IMR-90 (cell line): ENCODE measurements around the gene IQGAP2. TPM values are rescaled to one million over a fixed set of nuclear protein-coding genes. Genes with fewer than 3 reads are reported as not detected.

Source experiments
- ATAC-seq: fragments of 200-7000 bp; cut with Tn5 transposase; 2 replicates; pipeline ENCODE4 v1.9.1; 2020; ENCODE audit warnings: low read depth, mild to moderate bottlenecking, moderate library complexity
- BruUV-seq: library from RNA; stranded (reverse); fragments of 400-500 nt; replicated peaks from 2 replicates; lab custom pipeline; 2021; lab: Mats Ljungman, UMichigan
- CTCF ChIA-PET: fragments of 300-600 bp; formaldehyde crosslinking; extraction: SDS; loops from one replicate; lab custom pipeline; 2021; ENCODE audit warnings: antibody characterized with exemption; lab: Yijun Ruan, JAX
- POLR2A ChIA-PET: fragments of 300-600 bp; sonication (Branson Sonifier 250); formaldehyde crosslinking; loops from one replicate; lab custom pipeline; 2022; ENCODE audit warnings: antibody characterized with exemption; ENCODE audit not compliant: unreplicated experiment; lab: Charles Lee
- DNase-seq: peaks from one replicate; pipeline ENCODE4 v3.0.0; 2013
- H2AFZ ChIP-seq: replicated peaks from 2 replicates; pipeline ENCODE3; 2013; ENCODE audit warnings: low read length, mild to moderate bottlenecking; ENCODE audit not compliant: poor library complexity
- H2AK5ac ChIP-seq: 2 replicates; pipeline ENCODE4 v1.6.1; 2013; ENCODE audit warnings: low read depth, low read length, inconsistent platforms
- H2AK9ac ChIP-seq: replicated peaks from 2 replicates; pipeline ENCODE3; 2013; ENCODE audit warnings: mild to moderate bottlenecking, low read depth, low read length, moderate library complexity; ENCODE audit not compliant: poor library complexity
- H2BK120ac ChIP-seq: 2 replicates; pipeline ENCODE4 v1.6.1; 2013; ENCODE audit warnings: low read depth, low read length, inconsistent platforms
- H2BK15ac ChIP-seq: 3 replicates; pipeline ENCODE4 v1.6.1; 2013; ENCODE audit warnings: low read depth, low read length, inconsistent platforms
- H2BK20ac ChIP-seq: 2 replicates; pipeline ENCODE4 v1.6.1; 2013; ENCODE audit warnings: low read depth, mild to moderate bottlenecking, inconsistent platforms, low read length, moderate library complexity
- H2BK5ac ChIP-seq: 2 replicates; pipeline ENCODE4 v1.6.1; 2013; ENCODE audit warnings: mild to moderate bottlenecking, low read depth, low read length, inconsistent platforms; ENCODE audit not compliant: poor library complexity, severe bottlenecking
- H3K14ac ChIP-seq: replicated peaks from 2 replicates; pipeline ENCODE4 v1.6.1; 2013; ENCODE audit warnings: low read depth, low read length, inconsistent platforms
- H3K18ac ChIP-seq: 2 replicates; pipeline ENCODE4 v1.6.1; 2013; ENCODE audit warnings: low read depth, low read length, control low read depth
- H3K23ac ChIP-seq: 2 replicates; pipeline ENCODE4 v1.6.1; 2013; ENCODE audit warnings: low read depth, low read length, inconsistent platforms
- H3K27ac ChIP-seq: 2 replicates; pipeline ENCODE4 v1.5.1; 2013; ENCODE audit warnings: mild to moderate bottlenecking, control low read depth, low read length; ENCODE audit not compliant: insufficient read depth
- H3K27me3 ChIP-seq: 2 replicates; pipeline ENCODE4 v1.6.1; 2013; ENCODE audit warnings: low read length; ENCODE audit not compliant: control insufficient read depth, insufficient read depth
- H3K36me3 ChIP-seq: 2 replicates; pipeline ENCODE4 v1.6.1; 2013; ENCODE audit warnings: low read length, mixed read lengths; ENCODE audit not compliant: control insufficient read depth, insufficient read depth
- H3K4ac ChIP-seq: 2 replicates; pipeline ENCODE4 v1.6.1; 2013; ENCODE audit warnings: low read depth, low read length, inconsistent platforms
- H3K4me1 ChIP-seq: 2 replicates; pipeline ENCODE4 v1.6.1; 2013; ENCODE audit warnings: low read length, mixed read lengths; ENCODE audit not compliant: control insufficient read depth, insufficient read depth
- H3K4me2 ChIP-seq: 2 replicates; pipeline ENCODE4 v1.6.1; 2013; ENCODE audit warnings: low read depth, mild to moderate bottlenecking, control low read depth, low read length, moderate library complexity
- H3K4me3 ChIP-seq: 2 replicates; pipeline ENCODE4 v1.5.1; 2013; ENCODE audit warnings: low read depth, mild to moderate bottlenecking, control low read depth, low read length, moderate library complexity; ENCODE audit not compliant: insufficient read depth
- H3K56ac ChIP-seq: 2 replicates; pipeline ENCODE4 v1.6.1; 2013; ENCODE audit warnings: low read length, inconsistent platforms; ENCODE audit not compliant: insufficient read depth; ENCODE audit errors: extremely low read depth
- H3K79me1 ChIP-seq, 2 experiments: 2 replicates each; pipeline ENCODE4 v1.6.1; 2013; ENCODE audit warnings: low read length in 2 of 2, inconsistent platforms in 1 of 2, low read depth in 1 of 2
- H3K9ac ChIP-seq: 2 replicates; pipeline ENCODE4 v1.6.1; 2013; ENCODE audit warnings: low read depth, low read length, control low read depth
- H3K9me1 ChIP-seq: 2 replicates; pipeline ENCODE4 v1.6.1; 2013; ENCODE audit warnings: low read length, inconsistent platforms; ENCODE audit not compliant: insufficient read depth
- H3K9me3 ChIP-seq: 2 replicates; pipeline ENCODE4 v1.6.1; 2013; ENCODE audit warnings: low read length; ENCODE audit not compliant: control insufficient read depth, insufficient read depth
- H4K20me1 ChIP-seq: 2 replicates; pipeline ENCODE4 v1.6.1; 2013; ENCODE audit warnings: low read length, inconsistent platforms; ENCODE audit not compliant: insufficient read depth
- H4K5ac ChIP-seq: 2 replicates; pipeline ENCODE4 v1.6.1; 2013; ENCODE audit warnings: mild to moderate bottlenecking, low read depth, low read length, control low read depth
- H4K8ac ChIP-seq, 2 experiments: 2 replicates each; pipeline ENCODE4 v1.6.1; 2013; ENCODE audit warnings: low read depth in 2 of 2, low read length in 2 of 2, control low read depth in 1 of 2, inconsistent platforms in 1 of 2
- H4K91ac ChIP-seq: 2 replicates; pipeline ENCODE4 v1.6.1; 2013; ENCODE audit warnings: low read depth, low read length, inconsistent platforms; ENCODE audit not compliant: insufficient read depth
- BHLHE40 ChIP-seq: fragments of 150-350 bp; IDR thresholded peaks from 2 replicates; pipeline ENCODE4 v1.6.1; 2016; ENCODE audit warnings: mild to moderate bottlenecking, low read depth, low read length
- CEBPB ChIP-seq: IDR thresholded peaks from 2 replicates; pipeline ENCODE4 v1.6.1; 2012; ENCODE audit warnings: low read depth, low read length, improper control_type of control experiment
- CHD1 ChIP-seq: IDR thresholded peaks from 2 replicates; pipeline ENCODE4 v1.6.1; 2012; ENCODE audit warnings: low read depth, low read length, improper control_type of control experiment
- CTCF ChIP-seq: conservative IDR thresholded peaks from 2 replicates; pipeline ENCODE4 v1.5.1; 2012; ENCODE audit warnings: mild to moderate bottlenecking, low read depth, low read length, improper control_type of control experiment
- ELK1 ChIP-seq: fragments of 150-350 bp; IDR thresholded peaks from 2 replicates; pipeline ENCODE4 v1.6.1; 2016; ENCODE audit warnings: low read depth, mild to moderate bottlenecking, low read length, moderate library complexity, borderline replicate concordance
- FOS ChIP-seq: fragments of 150-350 bp; IDR thresholded peaks from 2 replicates; pipeline ENCODE4 v1.6.1; 2016; ENCODE audit warnings: low read depth, low read length
- MAFK ChIP-seq: IDR thresholded peaks from 2 replicates; pipeline ENCODE4 v1.6.1; 2012; ENCODE audit warnings: low read depth, low read length, improper control_type of control experiment
- MAZ ChIP-seq: IDR thresholded peaks from 2 replicates; pipeline ENCODE4 v1.6.1; 2012; ENCODE audit warnings: low read depth, mild to moderate bottlenecking, low read length, improper control_type of control experiment, moderate library complexity, borderline replicate concordance
- MXI1 ChIP-seq: IDR thresholded peaks from 2 replicates; pipeline ENCODE4 v1.6.1; 2012; ENCODE audit warnings: low read depth, mild to moderate bottlenecking, low read length, moderate library complexity, borderline replicate concordance
- NFE2L2 ChIP-seq: fragments of 150-350 bp; IDR thresholded peaks from 2 replicates; pipeline ENCODE4 v1.6.1; 2016; ENCODE audit warnings: low read depth, mild to moderate bottlenecking, low read length
- POLR2A ChIP-seq: IDR thresholded peaks from 2 replicates; pipeline ENCODE4 v1.6.1; 2012; ENCODE audit warnings: mild to moderate bottlenecking, low read depth, low read length
- RAD21 ChIP-seq: IDR thresholded peaks from 2 replicates; pipeline ENCODE4 v1.6.1; 2012; ENCODE audit warnings: low read length, improper control_type of control experiment
- RCOR1 ChIP-seq: IDR thresholded peaks from 2 replicates; pipeline ENCODE4 v1.6.1; 2012; ENCODE audit warnings: mild to moderate bottlenecking, low read length, improper control_type of control experiment; ENCODE audit not compliant: insufficient replicate concordance
- RFX5 ChIP-seq: IDR thresholded peaks from 2 replicates; pipeline ENCODE4 v1.8.0; 2012; ENCODE audit warnings: low read depth, mild to moderate bottlenecking, low read length, moderate library complexity
- SMC3 ChIP-seq: fragments of 150-350 bp; IDR thresholded peaks from 2 replicates; pipeline ENCODE4 v1.6.1; 2016; ENCODE audit warnings: low read depth, mild to moderate bottlenecking, antibody characterized with exemption, low read length, moderate library complexity
- WGBS, 2 experiments: methylation state at CpG; one replicate each; pipeline versions ENCODE4 v1.1.5 to v1.1.7; 2013; ENCODE audit warnings: missing lambda C conversion rate in 2 of 2; ENCODE audit not compliant: insufficient read length in 1 of 2; ENCODE audit errors: extremely low coverage in 2 of 2; 5-methylcytosine and 5-hydroxymethylcytosine counted together
- dilution Hi-C: fragments of 300-500 bp; cut with HindIII; formaldehyde crosslinking; loops from one replicate; pipeline ENCODE4 v1.14.3; 2018; ENCODE audit warnings: low sequenced_read_pairs; ENCODE audit not compliant: unreplicated experiment
- in situ Hi-C: fragments of 300-500 bp; cut with MboI; formaldehyde crosslinking; loops from 3 replicates; pipeline ENCODE4 v1.14.3; 2019; ENCODE audit warnings: low sequenced_read_pairs, inconsistent platforms, mixed read lengths
- intact Hi-C: fragments of 100-400 bp; cut with micrococcal nuclease; formaldehyde crosslinking; loops from 2 replicates; pipeline ENCODE4 v1.10.0; 2022
- polyA plus RNA-seq, 3 experiments: library from polyadenylated mRNA; depleted of rRNA; stranded (reverse); fragments of >200 nt; gene quantifications; 2 replicates each; pipeline ENCODE4 v1.2.3, GENCODE V29; 2012; ENCODE audit warnings: low replicate concordance in 1 of 3
- total RNA-seq: library from RNA; depleted of rRNA; stranded (reverse); fragments of >200 nt; gene quantifications from 2 replicates; pipeline ENCODE4 v1.2.3, GENCODE V29; 2012
- TF ChIP-seq, protein P1 (sequence below): fragments of 150-350 bp; IDR thresholded peaks from 2 replicates; pipeline ENCODE4 v1.6.1; 2017; ENCODE audit warnings: mild to moderate bottlenecking, antibody characterized with exemption, low read length, low read depth

IQGAP2 gene
- total and polyA plus RNA-seq, 2 of the 4 experiments (the other 2 are of a cell fraction), result 0.21 to 0.36 TPM

DNA sequence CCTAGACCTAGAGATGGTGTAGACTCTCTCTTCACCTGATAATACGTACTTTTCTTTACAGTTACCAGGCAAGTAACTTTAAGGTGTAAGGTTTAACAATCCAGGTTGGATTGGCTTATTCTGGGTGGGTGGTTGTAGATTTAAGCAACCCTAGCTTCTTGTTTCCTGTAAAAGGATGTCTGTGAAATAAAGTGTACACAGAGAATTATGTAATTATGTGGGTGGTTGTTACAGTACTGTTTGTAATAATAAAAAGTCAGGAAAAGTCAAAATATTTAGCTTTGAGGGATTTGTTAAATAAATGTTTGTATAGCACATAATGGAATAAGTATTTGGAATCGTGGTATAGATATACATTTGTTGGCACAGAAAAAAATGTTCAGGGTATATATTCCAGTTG is 269.2 kb downstream of the IQGAP2 start:
- no peaks in the 10 kb centered on the region for H3K27me3 ChIP-seq
- TF ChIP-seq NFE2L2 (no peak), RFX5 (no peak), CEBPB (no peak), MAFK (no peak), MAZ (no peak), CHD1 (no peak), RCOR1 (no peak), MXI1 (no peak), POLR2A (no peak), ELK1 (no peak), SMC3 (no peak), FOS (no peak), CTCF (no peak), RAD21 (no peak), BHLHE40 (no peak)
- TF ChIP-seq, protein P1, sequence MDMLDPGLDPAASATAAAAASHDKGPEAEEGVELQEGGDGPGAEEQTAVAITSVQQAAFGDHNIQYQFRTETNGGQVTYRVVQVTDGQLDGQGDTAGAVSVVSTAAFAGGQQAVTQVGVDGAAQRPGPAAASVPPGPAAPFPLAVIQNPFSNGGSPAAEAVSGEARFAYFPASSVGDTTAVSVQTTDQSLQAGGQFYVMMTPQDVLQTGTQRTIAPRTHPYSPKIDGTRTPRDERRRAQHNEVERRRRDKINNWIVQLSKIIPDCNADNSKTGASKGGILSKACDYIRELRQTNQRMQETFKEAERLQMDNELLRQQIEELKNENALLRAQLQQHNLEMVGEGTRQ, result no peak
- peaks cover 5% of the 10 kb centered on the region; the same call in 1 of the 2 replicates for H3K9me1 ChIP-seq
- no peak overlapping the region for H3K4me3 ChIP-seq
- H3K56ac ChIP-seq, result no peak overlapping the region
- no peak overlapping the region for H2BK15ac ChIP-seq
- H4K5ac ChIP-seq, result peak overlapping the region; percentile 93
- H2AFZ ChIP-seq, result no peak overlapping the region
- peak overlapping the region; percentile 69 for H2BK5ac ChIP-seq
- in situ Hi-C loops (no loop called here), dilution Hi-C loops (no loop called here), intact Hi-C loops (no loop called here)
- no peaks in the 10 kb centered on the region for H4K20me1 ChIP-seq
- peak overlapping the region; percentile 71; the same call in 1 of the 2 replicates for H3K4ac ChIP-seq
- peak overlapping the region; percentile 58; the same call in 1 of the 2 replicates for H3K4me2 ChIP-seq
- peak overlapping the region; percentile 40 to 61; a peak in 2 of 4 replicates for H4K8ac ChIP-seq
- 0 out of 2 replicates have a peak overlapping the region, but pooled peaks have one; percentile 68 for H3K14ac ChIP-seq
- H3K79me1 ChIP-seq, result no peaks in the 10 kb centered on the region
- POLR2A ChIA-PET, result no interaction called here
- H2BK120ac ChIP-seq, result peak overlapping the region; percentile 88
- H2AK5ac ChIP-seq, result no peak overlapping the region
- CTCF ChIA-PET, result no interaction called here
- BruUV-seq, result no TSS peak
- H4K91ac ChIP-seq, result peak overlapping the region; percentile 23; the same call in 1 of the 2 replicates
- H3K18ac ChIP-seq, result peak overlapping the region; percentile 71
- H3K27ac ChIP-seq, result peak overlapping the region; percentile 17; the same call in 1 of the 2 replicates
- H3K4me1 ChIP-seq, result peaks cover 7% of the 10 kb centered on the region
- H3K9ac ChIP-seq, result no peak overlapping the region
- peak overlapping the region; percentile 88 for H2BK20ac ChIP-seq
- peak overlapping the region; percentile 41; the same call in 1 of the 2 replicates for H3K23ac ChIP-seq
- H3K36me3 ChIP-seq, result no peaks in the 10 kb centered on the region
- ATAC-seq (peak; percentile 86), DNase-seq (peak; percentile 49)
- no peak overlapping the region for H2AK9ac ChIP-seq
- no CpG with 5 or more reads among the region's 2 CpGs for WGBS, 2 experiments
- H3K9me3 ChIP-seq, result no peaks in the 10 kb centered on the region
